Measurements from ENCODE around the gene FAM200C. TPM values are rescaled to one million over a fixed set of nuclear protein-coding genes. Genes with fewer than 3 reads are reported as not detected.

The FAM200C gene
- total and polyA plus RNA-seq, 7 experiments from 2014 or later = 0.22 to 0.94 (median 0.61) TPM; not detected in 1

DNA sequence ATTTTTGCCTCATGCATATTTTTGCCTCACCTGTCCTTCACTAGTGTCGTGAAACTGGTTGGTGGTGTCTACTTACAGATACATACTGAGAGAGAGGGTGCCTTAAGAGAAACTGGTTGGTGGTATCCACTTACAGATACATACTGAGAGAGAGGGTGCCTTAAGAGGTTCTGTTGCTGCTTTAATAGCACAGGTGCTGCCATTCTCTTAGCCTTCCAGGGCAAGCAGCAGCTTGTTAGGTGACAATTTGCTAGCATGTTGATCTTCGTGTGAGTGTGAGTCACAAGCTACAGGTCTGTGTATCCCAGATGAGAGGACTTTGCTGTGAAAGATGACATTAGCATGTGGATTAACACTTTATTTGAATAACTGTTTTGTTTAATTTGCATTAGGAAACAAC lies 23.2 kb upstream of the FAM200C start:
- H3K27me3 ChIP-seq (ENCODE audit: control insufficient read depth in 2 of 2, insufficient read depth in 2 of 2, low read length in 2 of 2) = no peaks in the 10 kb centered on the region
- CTCF ChIA-PET = interaction anchor here (4.5 kb wide), 1 partner anchor 16 kb away, joined by 42 read pairs; no protein-coding TSS in a partner anchor
- DNase-seq (no peak), ATAC-seq (no peak)
- H3K36me3 ChIP-seq (ENCODE audit: control insufficient read depth in 2 of 3, insufficient read depth in 3 of 3, low read length in 3 of 3) = peaks cover 0 to 5% (median 0%) of the 10 kb centered on the region in 3 experiments
- H3K4me1 ChIP-seq (ENCODE audit: control insufficient read depth in 2 of 2, insufficient read depth in 2 of 2, low read length in 2 of 2) = peaks cover 11 to 37% of the 10 kb centered on the region in 2 donors
- Mint-ChIP-seq H3K36me3 (peaks cover 0 to 12% (median 0%) of the 10 kb centered on the region in 5 donors), H3K4me3 (peak overlapping the region in 4 of 10 donors; percentile 11 to 99 (median 34)), H3K27ac (peak overlapping the region in 8 of 9 donors; percentile 34 to 97 (median 68)), H3K9me3 (peaks cover 0 to 3% (median 0%) of the 10 kb centered on the region in 11 donors), H3K4me1 (peaks cover 33 to 70% (median 67%) of the 10 kb centered on the region in 7 donors), H3K27me3 (no peaks in the 10 kb centered on the region)
- POLR2A ChIA-PET = no interaction called here
- H3K4me3 ChIP-seq (ENCODE audit: low read length) = peak overlapping the region; percentile 6
- intact Hi-C loops (cut with micrococcal nuclease) = loop anchor here (5.0 kb wide), 3 partner anchors 84 to 1216 kb away; partner anchors contain the start of gene RNF145 (in 1 of the 2)
- no peaks in the 10 kb centered on the region for H3K9me3 ChIP-seq (ENCODE audit: control insufficient read depth in 2 of 3, low read length in 3 of 3)
- H3K27ac ChIP-seq (ENCODE audit: low read depth, low read length) = no peak overlapping the region

- DNase-seq (peak; percentile 82 to 93 (median 86)), ATAC-seq (peak; percentile 86)
- Histone ChIP-seq H3K4me3 (ENCODE audit: low read length) (peak within 1 kb of the TSS; percentile 70), H3K27ac (ENCODE audit: low read depth, low read length) (peak within 1 kb of the TSS; percentile 70), H3K36me3 (ENCODE audit: control insufficient read depth in 2 of 3, insufficient read depth in 3 of 3, low read length in 3 of 3) (peaks cover 0 to 5% (median 0%) of the 10 kb centered on the region in 3 experiments), H3K27me3 (ENCODE audit: control insufficient read depth in 2 of 2, insufficient read depth in 2 of 2, low read length in 2 of 2) (no peaks in the 10 kb centered on the region), H3K9me3 (ENCODE audit: control insufficient read depth in 2 of 3, low read length in 3 of 3) (no peaks in the 10 kb centered on the region), H3K4me1 (ENCODE audit: control insufficient read depth in 2 of 2, insufficient read depth in 2 of 2, low read length in 2 of 2) (peaks cover 23 to 46% of the 10 kb centered on the region in 2 donors)
- intact Hi-C loops (cut with micrococcal nuclease) = loop anchor here (1.0 to 5.0 kb wide), 5 partner anchors 18 to 1214 kb away; partner anchors contain the start of gene RNF145 (in 1 of the 2)
- CTCF ChIA-PET = interaction anchor here (0.6 to 4.5 kb wide), 3 partner anchors 14 to 18 kb away, joined by 3 to 42 read pairs (median 3); no protein-coding TSS in a partner anchor
- peaks cover 42 to 81% (median 79%) of the 10 kb centered on the region in 7 donors for H3K4me1 Mint-ChIP-seq
- peaks cover 0 to 5% (median 0%) of the 10 kb centered on the region in 11 donors for H3K9me3 Mint-ChIP-seq
- POLR2A ChIA-PET = interaction anchor here (0.6 to 1.4 kb wide), 5 partner anchors 9 to 36 kb away, joined by 3 to 4 read pairs (median 3); no protein-coding TSS in a partner anchor
- H3K27me3 Mint-ChIP-seq = no peaks in the 10 kb centered on the region
- peak within 1 kb of the TSS; percentile 87 to 97 (median 93) for H3K27ac Mint-ChIP-seq
- H3K4me3 Mint-ChIP-seq = peak within 1 kb of the TSS; percentile 91 to 99 (median 96)
- H3K36me3 Mint-ChIP-seq = peaks cover 3 to 15% (median 5%) of the 10 kb centered on the region in 5 donors
Measured at GRCh38 chr5:160421625-160422258, 21.9 kb upstream of the FAM200C start, which contains the start of gene PTTG1. Gene PTTG1 (plus strand): TSS chr5:160421855. CDS start chr5:160422313, 458 bp downstream.

- peaks cover 0 to 5% (median 0%) of the 10 kb centered on the region in 11 donors for H3K9me3 Mint-ChIP-seq
- Histone ChIP-seq H3K27me3 (ENCODE audit: control insufficient read depth in 2 of 2, insufficient read depth in 2 of 2, low read length in 2 of 2) (no peaks in the 10 kb centered on the region), H3K9me3 (ENCODE audit: control insufficient read depth in 2 of 3, low read length in 3 of 3) (no peaks in the 10 kb centered on the region), H3K36me3 (ENCODE audit: control insufficient read depth in 2 of 3, insufficient read depth in 3 of 3, low read length in 3 of 3) (peaks cover 0 to 5% (median 0%) of the 10 kb centered on the region in 3 experiments), H3K4me3 (ENCODE audit: low read length) (no peak overlapping the region), H3K27ac (ENCODE audit: low read depth, low read length) (no peak overlapping the region), H3K4me1 (ENCODE audit: control insufficient read depth in 2 of 2, insufficient read depth in 2 of 2, low read length in 2 of 2) (peaks cover 23 to 40% of the 10 kb centered on the region in 2 donors)
- no peaks in the 10 kb centered on the region for H3K27me3 Mint-ChIP-seq
- ChIA-PET CTCF (interaction anchor here (0.6 to 4.5 kb wide), 2 partner anchors 19 to 220 kb away, joined by 3 to 42 read pairs; no protein-coding TSS in a partner anchor), POLR2A (interaction anchor here (4.3 kb wide), 1 partner anchor 19 kb away, joined by 22 read pairs; no protein-coding TSS in a partner anchor)
- DNase-seq = no peak
- H3K4me3 Mint-ChIP-seq = peak overlapping the region; percentile 64 to 100 (median 96)
- peaks cover 3 to 13% (median 12%) of the 10 kb centered on the region in 5 donors for H3K36me3 Mint-ChIP-seq
- ATAC-seq = no peak
- H3K4me1 Mint-ChIP-seq = peaks cover 49 to 91% (median 88%) of the 10 kb centered on the region in 7 donors
- intact Hi-C loops (cut with micrococcal nuclease) = loop anchor here (5.0 kb wide), 3 partner anchors 87 to 1213 kb away; partner anchors contain the start of gene RNF145 (in 1 of the 2)
- H3K27ac Mint-ChIP-seq = peak overlapping the region in 8 of 9 donors; percentile 95 to 100 (median 98)
Measured at GRCh38 chr5:160420331-160420610, 20.4 kb upstream of the FAM200C start.

- H3K4me3 ChIP-seq (ENCODE audit: low read length) = peak overlapping the region; percentile 94
- peak overlapping the region; percentile 91 to 100 (median 96) for H3K4me3 Mint-ChIP-seq
- POLR2A ChIA-PET = interaction anchor here (0.7 to 4.3 kb wide), 11 partner anchors 10 to 421 kb away, joined by 3 to 22 read pairs (median 5); partner anchors contain the start of genes PWWP2A and TTC1
- H3K36me3 ChIP-seq (ENCODE audit: control insufficient read depth in 2 of 3, insufficient read depth in 3 of 3, low read length in 3 of 3) = peaks cover 0 to 5% (median 0%) of the 10 kb centered on the region in 3 experiments
- no peaks in the 10 kb centered on the region for H3K27me3 ChIP-seq (ENCODE audit: control insufficient read depth in 2 of 2, insufficient read depth in 2 of 2, low read length in 2 of 2)
- intact Hi-C loops (cut with micrococcal nuclease) = loop anchor here (1.0 to 10.0 kb wide), 11 partner anchors 19 to 1212 kb away; partner anchors contain the start of genes PWWP2A (in 2 of the 2), RNF145 (in 2 of the 2), TTC1 (in 2 of the 2) and UBLCP1 (in 2 of the 2)
- peak overlapping the region; percentile 95 to 100 (median 98) for H3K27ac Mint-ChIP-seq
- no peaks in the 10 kb centered on the region for H3K27me3 Mint-ChIP-seq
- no peak for ATAC-seq
- peaks cover 47 to 91% (median 86%) of the 10 kb centered on the region in 7 donors for H3K4me1 Mint-ChIP-seq
- peak overlapping the region; percentile 98 for H3K27ac ChIP-seq (ENCODE audit: low read depth, low read length)
- CTCF ChIA-PET = interaction anchor here (0.6 to 4.5 kb wide), 6 partner anchors 12 to 1867 kb away, joined by 3 to 42 read pairs (median 3); partner anchors contain the start of gene FAM200C
- no peak for DNase-seq
- peaks cover 23 to 35% of the 10 kb centered on the region in 2 donors for H3K4me1 ChIP-seq (ENCODE audit: control insufficient read depth in 2 of 2, insufficient read depth in 2 of 2, low read length in 2 of 2)
- no peaks in the 10 kb centered on the region for H3K9me3 ChIP-seq (ENCODE audit: control insufficient read depth in 2 of 3, low read length in 3 of 3)
- peaks cover 6 to 17% (median 11%) of the 10 kb centered on the region in 5 donors for H3K36me3 Mint-ChIP-seq
- H3K9me3 Mint-ChIP-seq = peaks cover 0 to 5% (median 0%) of the 10 kb centered on the region in 11 donors
Measured at GRCh38 chr5:160419458-160420330, 19.8 kb upstream of the FAM200C start.

GRCh38 chr5:160418561-160419457 lies 19.0 kb upstream of the FAM200C start, which contains the start of gene SLU7:
Gene SLU7 (minus strand): TSS chr5:160419081. CDS start chr5:160415294, 3,787 bp downstream.
- Histone ChIP-seq H3K36me3 (ENCODE audit: control insufficient read depth in 2 of 3, insufficient read depth in 3 of 3, low read length in 3 of 3) (peaks cover 0 to 8% (median 5%) of the 10 kb centered on the region in 3 experiments), H3K4me1 (ENCODE audit: control insufficient read depth in 2 of 2, insufficient read depth in 2 of 2, low read length in 2 of 2) (peaks cover 23 to 28% of the 10 kb centered on the region in 2 donors), H3K27me3 (ENCODE audit: control insufficient read depth in 2 of 2, insufficient read depth in 2 of 2, low read length in 2 of 2) (no peaks in the 10 kb centered on the region), H3K27ac (ENCODE audit: low read depth, low read length) (peak within 1 kb of the TSS; percentile 98), H3K4me3 (ENCODE audit: low read length) (peak within 1 kb of the TSS; percentile 94), H3K9me3 (ENCODE audit: control insufficient read depth in 2 of 3, low read length in 3 of 3) (no peaks in the 10 kb centered on the region)
- H3K36me3 Mint-ChIP-seq = peaks cover 6 to 17% (median 7%) of the 10 kb centered on the region in 5 donors
- H3K27me3 Mint-ChIP-seq = no peaks in the 10 kb centered on the region
- DNase-seq (peak; percentile 80 to 93 (median 91)), ATAC-seq (peak; percentile 86)
- CTCF ChIA-PET = interaction anchor here (0.6 to 4.5 kb wide), 5 partner anchors 12 to 1866 kb away, joined by 3 to 42 read pairs (median 3); partner anchors contain the start of gene FAM200C
- intact Hi-C loops (cut with micrococcal nuclease) = loop anchor here (1.0 to 10.0 kb wide), 8 partner anchors 19 to 1210 kb away; partner anchors contain the start of genes PWWP2A (in 2 of the 2), TTC1 (in 2 of the 2), UBLCP1 (in 2 of the 2) and FAM200C (in 1 of the 2)
- POLR2A ChIA-PET = interaction anchor here (0.5 to 4.3 kb wide), 15 partner anchors 11 to 420 kb away, joined by 3 to 22 read pairs (median 5); partner anchors contain the start of genes PWWP2A and TTC1
- H3K4me1 Mint-ChIP-seq = peaks cover 45 to 85% (median 79%) of the 10 kb centered on the region in 7 donors
- peaks cover 0 to 5% (median 0%) of the 10 kb centered on the region in 11 donors for H3K9me3 Mint-ChIP-seq
- peak within 1 kb of the TSS; percentile 95 to 100 (median 98) for H3K27ac Mint-ChIP-seq
- H3K4me3 Mint-ChIP-seq = peak within 1 kb of the TSS; percentile 91 to 100 (median 96)
